Bronchial epithelial cell (primary cell): Measurements from ENCODE around the gene IBA57. TPM values are rescaled to one million over a fixed set of nuclear protein-coding genes. Genes with fewer than 3 reads are reported as not detected.
"Not testable (repeated sequence)": the region's sequence is repeated elsewhere in the genome, so short reads cannot be mapped to it uniquely, and the experiment has no call there.

Source experiments
- DNase-seq: peaks from one replicate; pipeline ENCODE4 v3.0.0-alpha.2; 2010; ENCODE audit warnings: low read depth
- FAIRE-seq: peaks from 2 replicates; lab custom pipeline; 2011; peaks lifted over from hg19 to GRCh38; lab: Jason Lieb, UNC
- H3K27me3 ChIP-seq: 2 replicates; pipeline ENCODE4 v1.5.1; 2011; ENCODE audit warnings: low read length; ENCODE audit not compliant: control insufficient read depth, insufficient read depth
- H3K36me3 ChIP-seq: 2 replicates; pipeline ENCODE4 v1.5.1; 2011; ENCODE audit warnings: low read length; ENCODE audit not compliant: control insufficient read depth, insufficient read depth
- H3K4me3 ChIP-seq: 2 replicates; pipeline ENCODE4 v1.5.1; 2011; ENCODE audit warnings: mild to moderate bottlenecking, low read depth, low read length, control low read depth
- total RNA-seq: library from RNA; depleted of rRNA; stranded (reverse); fragments of >200 nt; gene quantifications from 2 replicates; pipeline ENCODE4 v1.2.1, GENCODE V29; 2014
- TF ChIP-seq, protein P1 (sequence below): IDR thresholded peaks from 2 replicates; pipeline ENCODE4 v1.5.1; 2011; ENCODE audit warnings: mild to moderate bottlenecking, moderate library complexity, low read length, control low read depth, inconsistent platforms; ENCODE audit not compliant: insufficient read depth, severe bottlenecking

IBA57 gene
- total RNA-seq, 1 donor from 2014 or later = 2.6 TPM

DNA sequence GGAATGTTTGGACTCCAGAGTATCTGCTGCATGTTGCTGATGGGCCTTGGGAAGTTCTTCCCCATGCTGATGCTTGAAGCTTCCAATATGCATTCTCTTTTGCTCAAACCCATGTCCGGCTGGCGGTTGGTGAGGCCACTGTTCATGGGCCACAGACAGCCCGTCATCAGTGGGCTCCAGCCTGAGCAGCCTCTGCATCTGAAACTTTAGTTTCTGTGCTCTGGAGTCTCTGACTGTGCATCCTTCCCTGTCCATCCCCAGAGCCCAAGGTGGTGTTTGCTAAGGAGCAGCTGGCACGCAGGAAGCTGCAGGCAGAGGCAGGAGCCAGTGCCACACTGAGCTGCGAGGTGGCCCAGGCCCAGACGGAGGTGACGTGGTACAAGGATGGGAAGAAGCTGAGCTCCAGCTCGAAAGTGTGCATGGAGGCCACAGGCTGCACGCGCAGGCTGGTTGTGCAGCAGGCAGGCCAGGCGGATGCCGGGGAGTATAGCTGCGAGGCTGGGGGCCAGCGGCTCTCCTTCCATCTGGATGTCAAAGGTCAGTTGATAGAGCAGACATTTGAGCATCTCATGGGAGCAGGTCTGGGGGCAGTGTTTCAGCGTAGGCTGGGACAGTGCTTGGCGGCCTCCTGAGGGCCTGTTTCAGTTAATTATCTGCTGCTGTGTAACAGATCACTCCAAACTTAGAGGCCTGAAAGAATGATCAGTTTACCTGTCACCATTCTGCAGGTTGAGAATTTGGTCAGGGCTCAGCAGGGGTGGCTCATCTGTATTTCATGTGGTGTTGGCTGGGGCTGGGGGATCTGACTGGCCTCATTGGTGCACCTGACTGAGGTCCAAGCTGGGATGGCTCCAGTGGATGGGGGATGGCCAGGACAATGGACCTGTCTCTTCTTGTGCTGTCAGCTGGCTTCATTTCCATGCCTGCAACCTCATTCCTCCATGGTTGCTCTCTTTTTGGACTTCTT is 58.9 kb downstream of the IBA57 start:
- TF ChIP-seq, protein P1, sequence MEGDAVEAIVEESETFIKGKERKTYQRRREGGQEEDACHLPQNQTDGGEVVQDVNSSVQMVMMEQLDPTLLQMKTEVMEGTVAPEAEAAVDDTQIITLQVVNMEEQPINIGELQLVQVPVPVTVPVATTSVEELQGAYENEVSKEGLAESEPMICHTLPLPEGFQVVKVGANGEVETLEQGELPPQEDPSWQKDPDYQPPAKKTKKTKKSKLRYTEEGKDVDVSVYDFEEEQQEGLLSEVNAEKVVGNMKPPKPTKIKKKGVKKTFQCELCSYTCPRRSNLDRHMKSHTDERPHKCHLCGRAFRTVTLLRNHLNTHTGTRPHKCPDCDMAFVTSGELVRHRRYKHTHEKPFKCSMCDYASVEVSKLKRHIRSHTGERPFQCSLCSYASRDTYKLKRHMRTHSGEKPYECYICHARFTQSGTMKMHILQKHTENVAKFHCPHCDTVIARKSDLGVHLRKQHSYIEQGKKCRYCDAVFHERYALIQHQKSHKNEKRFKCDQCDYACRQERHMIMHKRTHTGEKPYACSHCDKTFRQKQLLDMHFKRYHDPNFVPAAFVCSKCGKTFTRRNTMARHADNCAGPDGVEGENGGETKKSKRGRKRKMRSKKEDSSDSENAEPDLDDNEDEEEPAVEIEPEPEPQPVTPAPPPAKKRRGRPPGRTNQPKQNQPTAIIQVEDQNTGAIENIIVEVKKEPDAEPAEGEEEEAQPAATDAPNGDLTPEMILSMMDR = no peak
- FAIRE-seq (no peak), DNase-seq (no peak)
- Histone ChIP-seq H3K36me3 (peaks cover 13% of the 10 kb centered on the region), H3K27me3 (no peaks in the 10 kb centered on the region), H3K4me3 (no peak overlapping the region)

DNA sequence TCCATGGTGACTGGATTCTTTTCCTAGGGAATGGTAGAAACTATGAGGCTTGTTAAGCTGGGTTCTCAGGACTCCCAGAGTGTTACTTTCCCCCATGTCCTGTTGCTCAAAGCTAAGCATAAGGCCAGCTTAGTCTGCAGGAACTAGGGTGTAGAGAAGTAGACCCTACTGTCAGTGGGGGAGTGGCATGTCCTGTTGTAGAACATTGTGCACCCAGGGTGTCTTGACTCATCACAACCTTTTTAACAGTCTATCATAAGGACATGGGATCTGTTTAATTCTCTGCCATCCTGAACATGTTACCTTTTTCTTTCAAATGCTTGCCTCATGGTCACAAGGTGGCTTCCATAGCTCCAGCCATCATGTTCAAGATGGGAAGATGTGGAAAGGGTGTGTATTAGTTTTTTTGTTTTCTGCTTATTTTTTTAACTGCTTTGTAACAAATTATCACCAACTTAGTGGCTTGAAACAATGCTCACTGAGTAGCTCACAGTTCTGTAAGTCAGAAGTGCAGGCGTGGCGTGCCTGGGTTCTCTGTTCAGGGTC is 59.6 kb downstream of the IBA57 start:
- TF ChIP-seq, protein P1 = no peak
- peaks cover 13% of the 10 kb centered on the region for H3K36me3 ChIP-seq
- H3K27me3 ChIP-seq = no peaks in the 10 kb centered on the region
- H3K4me3 ChIP-seq = no peak overlapping the region
- DNase-seq (no peak), FAIRE-seq (peak; percentile 58)

DNA sequence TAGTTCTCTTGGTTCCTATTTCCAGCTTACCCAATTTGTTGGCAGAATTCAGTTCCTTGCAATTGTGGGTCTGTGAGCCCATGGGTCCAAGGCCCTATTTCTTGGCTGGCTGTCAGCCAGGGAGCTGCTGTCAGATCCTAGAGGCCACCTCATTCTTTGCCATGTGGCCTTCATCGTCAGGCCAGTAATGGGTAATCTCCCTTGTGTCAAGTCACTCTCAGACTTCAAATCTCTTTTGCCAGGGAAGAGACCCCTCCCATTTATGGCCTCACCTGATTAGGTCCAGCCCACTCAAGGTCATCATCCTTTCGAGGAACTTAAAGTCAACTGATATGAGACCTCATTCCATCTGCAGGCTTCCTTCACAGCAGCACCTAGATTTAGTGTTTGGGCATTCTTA is 60.1 kb downstream of the IBA57 start:
- Histone ChIP-seq H3K4me3 (no peak overlapping the region), H3K36me3 (peaks cover 11% of the 10 kb centered on the region), H3K27me3 (no peaks in the 10 kb centered on the region)
- DNase-seq (no peak), FAIRE-seq (no peak)
- TF ChIP-seq, protein P1 = no peak

DNA sequence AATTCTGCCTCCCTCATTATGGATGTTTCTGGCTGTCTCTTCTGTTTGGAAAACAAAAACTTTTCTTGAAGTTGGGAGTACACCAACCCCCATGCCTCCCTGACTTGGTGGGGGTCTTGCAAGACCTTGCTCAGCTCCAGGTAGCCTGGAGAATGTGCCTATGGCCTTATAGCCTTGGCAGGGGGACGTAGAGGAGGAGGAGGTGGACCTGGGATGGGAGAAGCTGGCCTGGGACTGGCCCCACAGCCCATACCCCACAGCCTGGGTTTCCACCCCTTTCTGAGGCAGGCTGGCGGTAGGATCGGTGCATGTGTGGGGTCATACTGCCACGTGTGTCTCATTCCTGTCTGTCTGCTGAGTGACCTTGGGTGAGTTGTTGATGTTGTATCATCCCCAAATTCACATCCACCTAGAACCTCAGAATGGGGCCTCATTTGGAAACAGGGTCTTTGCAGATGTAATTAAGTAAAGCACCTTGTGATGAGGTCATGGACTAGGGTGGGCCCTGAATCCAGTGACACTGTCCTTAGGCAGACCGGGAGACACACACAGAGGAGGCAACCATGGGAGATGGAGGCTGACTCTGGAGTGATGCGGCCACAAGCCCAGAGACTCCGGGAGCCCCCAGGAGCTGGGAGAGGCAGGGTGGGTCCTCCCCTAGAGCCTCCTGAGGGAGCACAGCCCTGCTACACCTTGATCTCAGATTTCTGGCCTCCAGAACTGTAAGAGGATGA is 60.7 kb downstream of the IBA57 start:
- Histone ChIP-seq H3K27me3 (no peaks in the 10 kb centered on the region), H3K36me3 (peaks cover 11% of the 10 kb centered on the region), H3K4me3 (no peak overlapping the region)
- TF ChIP-seq, protein P1 = no peak
- no peak for DNase-seq
- FAIRE-seq = peak; percentile 47

DNA sequence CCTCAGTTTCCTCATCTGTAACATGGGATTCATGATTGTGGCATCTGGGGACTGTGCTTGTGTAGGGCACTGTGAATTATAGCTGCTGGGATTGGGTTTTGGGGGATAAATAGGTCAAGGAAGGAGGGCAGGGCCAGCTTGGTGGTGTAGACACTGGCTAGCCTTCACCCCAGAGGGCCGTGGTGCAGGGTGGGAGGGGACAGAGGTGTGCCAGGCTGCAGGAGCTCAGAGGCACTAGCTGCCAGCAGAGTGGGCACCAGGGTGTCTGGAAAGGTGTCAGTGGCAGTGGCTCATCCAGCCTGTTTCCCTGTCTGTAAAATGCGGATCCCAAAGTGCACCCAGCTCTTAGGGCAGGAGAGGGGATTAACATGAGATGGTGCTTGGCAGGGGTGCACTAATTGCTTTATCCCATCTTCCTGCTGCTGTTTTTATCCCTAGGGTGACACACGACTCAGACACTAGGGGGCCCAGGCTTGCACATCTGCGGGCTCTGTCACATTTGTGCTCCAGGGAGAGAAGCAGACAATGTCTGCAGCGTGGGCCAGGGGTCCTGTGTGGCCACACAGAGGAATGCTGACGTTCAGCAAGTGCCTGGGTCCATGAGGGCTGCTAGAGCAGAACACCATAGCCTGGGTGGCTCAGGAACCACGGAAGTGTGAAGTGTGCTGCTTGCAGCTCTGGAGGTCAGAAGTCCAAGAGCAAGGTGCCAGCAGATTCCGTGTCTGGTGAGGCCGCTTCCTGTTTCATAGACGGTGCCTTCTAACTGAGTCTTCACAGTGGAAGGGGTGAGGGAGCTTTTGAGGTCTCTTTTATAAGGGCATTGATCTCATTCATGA is 61.6 kb downstream of the IBA57 start:
- DNase-seq = no peak
- peak; percentile 60 for FAIRE-seq
- Histone ChIP-seq H3K4me3 (no peak overlapping the region), H3K27me3 (no peaks in the 10 kb centered on the region), H3K36me3 (peaks cover 11% of the 10 kb centered on the region)
- TF ChIP-seq, protein P1 = no peak

DNA sequence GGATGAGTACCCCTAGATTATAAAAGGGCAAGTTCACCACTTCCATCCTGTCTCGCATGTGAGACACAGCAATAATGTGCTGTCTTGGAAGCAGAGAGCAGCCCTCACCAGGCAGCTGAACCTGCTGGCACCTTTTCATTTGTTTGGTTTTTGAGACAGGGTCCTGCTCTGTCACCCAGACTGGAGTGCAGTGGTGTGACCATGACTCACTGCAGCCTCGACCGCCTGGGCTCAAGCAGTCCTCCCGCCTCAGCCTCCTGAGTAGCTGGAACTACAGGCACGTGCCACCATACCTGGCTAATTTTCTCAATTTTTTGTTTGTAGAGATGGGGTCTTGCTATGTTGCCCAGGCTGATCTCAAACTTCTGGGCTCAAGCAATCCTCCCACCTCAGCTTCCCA is 62.5 kb downstream of the IBA57 start:
- peaks cover 11% of the 10 kb centered on the region for H3K36me3 ChIP-seq
- not testable (repeated sequence) for FAIRE-seq, H3K4me3 ChIP-seq, DNase-seq, H3K27me3 ChIP-seq
